ENCODE measurements around the gene IDH3G. TPM values are rescaled to one million over a fixed set of nuclear protein-coding genes. Genes with fewer than 3 reads are reported as not detected.

IDH3G gene
- total RNA-seq: 22.4 and 42.9 TPM in 2 replicates

GRCh38 chrX:153794018-153794896 is at the start of gene IDH3G, which contains the start of gene SSR4:
IDH3G (minus strand) TSS chrX:153794375; CDS start chrX:153794326, 49 bp downstream.
SSR4 (plus strand) TSS chrX:153794668; CDS start chrX:153794688, 20 bp downstream.

GRCh38 chrX:153829799-153830639 is 35.8 kb upstream of the IDH3G start, which contains the start of gene PDZD4:
PDZD4 (minus strand) TSS chrX:153830544; CDS start chrX:153830298, 246 bp downstream.

GRCh38 chrX:153780678-153781427 is 13.3 kb downstream of the IDH3G start, which contains the start of gene SRPK3:
SRPK3 (plus strand) TSS chrX:153781041; CDS start chrX:153781087, 46 bp downstream.

GRCh38 chrX:153763989-153764755 is 30.0 kb downstream of the IDH3G start, which contains the start of gene PLXNB3:
PLXNB3 (plus strand) TSS chrX:153764249; CDS start chrX:153765536, 1,287 bp downstream.

Other genes starting within 250 kb of the IDH3G start
- 37.7 and 64.8 TPM in 2 replicates for gene CCNQ, start 195.2 kb downstream of the IDH3G start, total RNA-seq
- gene DUSP9, start 147.2 kb downstream of the IDH3G start, total RNA-seq: 1.5 and 1.7 TPM in 2 replicates
- 3.9 and 4.7 TPM in 2 replicates for gene PNCK, start 120.6 kb downstream of the IDH3G start, total RNA-seq
- 41.4 and 44.8 TPM in 2 replicates for gene SLC6A8, start 106.4 kb downstream of the IDH3G start, total RNA-seq
- 256 and 267 TPM in 2 replicates for gene BCAP31, start 70.0 kb downstream of the IDH3G start, total RNA-seq
- 3.4 and 3.9 TPM in 2 replicates for gene ABCD1, start 69.5 kb downstream of the IDH3G start, total RNA-seq
- gene PLXNB3, start 30.1 kb downstream of the IDH3G start, total RNA-seq: 6.3 and 9.8 TPM in 2 replicates
- gene SRPK3, start 13.3 kb downstream of the IDH3G start, total RNA-seq: under 0.01 and 0.43 TPM in 2 replicates
- 134 and 165 TPM in 2 replicates for gene SSR4, start 293 bp upstream of the IDH3G start, total RNA-seq
- gene PDZD4, start 36.2 kb upstream of the IDH3G start, total RNA-seq: under 0.01 TPM in 1 of 2 replicates, not detected in the other
- 0.85 and 20.7 TPM in 2 replicates for gene L1CAM, start 91.8 kb upstream of the IDH3G start, total RNA-seq
- gene AVPR2, start 110.3 kb upstream of the IDH3G start, total RNA-seq: 0.48 TPM in 1 of 2 replicates, not detected in the other
- 6.0 and 6.7 TPM in 2 replicates for gene ARHGAP4, start 131.9 kb upstream of the IDH3G start, total RNA-seq
- gene NAA10, start 140.7 kb upstream of the IDH3G start, total RNA-seq: 61.4 and 74.2 TPM in 2 replicates
- gene RENBP, start 150.3 kb upstream of the IDH3G start, total RNA-seq: 2.1 and 5.5 TPM in 2 replicates
- gene HCFC1, start 177.4 kb upstream of the IDH3G start, total RNA-seq: 9.4 and 13.2 TPM in 2 replicates
- 4.9 and 8.9 TPM in 2 replicates for gene TMEM187, start 178.4 kb upstream of the IDH3G start, total RNA-seq
- 108 and 113 TPM in 2 replicates for gene IRAK1, start 225.5 kb upstream of the IDH3G start, total RNA-seq